Fibroblast of mammary gland (primary cell): ENCODE measurements around the gene NLRC5.

Experiments
- DNase-seq: peaks from one replicate; pipeline ENCODE4 v3.0.0-alpha.2; 2010; ENCODE audit warnings: low read depth
- H3K4me3 ChIP-seq: 2 replicates; pipeline ENCODE4 v1.5.1; 2011; ENCODE audit warnings: low read depth, mild to moderate bottlenecking, low read length, moderate library complexity; ENCODE audit not compliant: control insufficient read depth
- CTCF ChIP-seq: conservative IDR thresholded peaks from 2 replicates; pipeline ENCODE4 v1.5.1; 2011; ENCODE audit warnings: low read depth, low read length, inconsistent platforms; ENCODE audit not compliant: control insufficient read depth, insufficient read depth

The NLRC5 gene

DNA sequence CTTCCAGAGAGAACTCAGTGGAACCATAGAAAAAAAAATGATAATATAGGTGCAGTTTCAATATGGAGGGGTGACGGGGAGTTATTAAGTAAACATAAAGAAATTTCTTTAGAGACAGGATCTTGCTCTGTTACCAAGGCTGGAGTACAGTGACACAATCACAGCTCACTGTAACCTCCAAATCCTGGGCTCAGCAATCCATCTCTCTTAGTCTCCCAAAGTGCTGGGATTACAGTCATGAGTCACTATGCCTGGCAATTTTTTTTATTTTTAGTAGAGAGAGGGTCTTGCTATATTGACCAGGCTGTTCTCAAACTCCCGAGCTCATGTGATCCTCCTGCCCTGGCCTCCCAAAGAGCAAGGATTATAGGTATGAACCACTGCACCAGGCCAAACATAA is 48.8 kb downstream of the NLRC5 start:
- peak; percentile 66 for DNase-seq
- TF ChIP-seq CTCF, result no peak

DNA sequence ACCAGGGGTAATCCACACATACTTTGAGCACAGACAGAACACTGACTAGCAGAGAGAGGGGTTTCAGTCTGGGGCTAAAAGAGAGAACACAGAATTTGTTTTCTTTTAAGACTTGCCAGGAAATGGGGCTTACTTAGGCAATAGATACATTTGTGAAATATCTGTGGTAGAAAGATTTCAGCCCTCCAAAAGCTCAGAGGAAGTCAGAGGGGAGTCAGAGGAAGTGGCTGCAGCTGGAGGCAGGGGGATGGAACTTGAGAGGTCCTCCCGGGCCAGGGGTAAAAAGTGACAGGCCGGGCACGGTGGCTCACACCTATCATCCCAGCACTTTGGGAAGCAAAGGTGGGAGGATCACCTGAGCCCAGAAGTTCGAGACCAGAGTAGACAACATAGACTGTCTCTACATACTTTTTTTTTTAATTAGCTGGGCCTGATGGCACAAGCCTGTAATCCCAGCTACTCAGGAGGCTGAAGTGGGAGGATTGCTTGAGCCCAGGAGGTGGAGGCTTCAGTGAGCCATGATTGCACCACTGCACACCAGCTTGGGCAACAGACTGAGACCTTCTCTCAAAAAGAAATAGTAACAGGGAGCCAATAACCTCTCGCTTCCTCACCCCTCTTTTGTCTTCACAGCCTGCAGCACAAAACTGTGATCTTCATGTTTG is 49.9 kb downstream of the NLRC5 start:
- DNase-seq, result peak; percentile 75
- TF ChIP-seq CTCF, result no peak
- H3K4me3 ChIP-seq, result no peak overlapping the region

More for the DNA sequence above, 48.8 kb downstream of the NLRC5 start:
- no peak overlapping the region for H3K4me3 ChIP-seq

DNA sequence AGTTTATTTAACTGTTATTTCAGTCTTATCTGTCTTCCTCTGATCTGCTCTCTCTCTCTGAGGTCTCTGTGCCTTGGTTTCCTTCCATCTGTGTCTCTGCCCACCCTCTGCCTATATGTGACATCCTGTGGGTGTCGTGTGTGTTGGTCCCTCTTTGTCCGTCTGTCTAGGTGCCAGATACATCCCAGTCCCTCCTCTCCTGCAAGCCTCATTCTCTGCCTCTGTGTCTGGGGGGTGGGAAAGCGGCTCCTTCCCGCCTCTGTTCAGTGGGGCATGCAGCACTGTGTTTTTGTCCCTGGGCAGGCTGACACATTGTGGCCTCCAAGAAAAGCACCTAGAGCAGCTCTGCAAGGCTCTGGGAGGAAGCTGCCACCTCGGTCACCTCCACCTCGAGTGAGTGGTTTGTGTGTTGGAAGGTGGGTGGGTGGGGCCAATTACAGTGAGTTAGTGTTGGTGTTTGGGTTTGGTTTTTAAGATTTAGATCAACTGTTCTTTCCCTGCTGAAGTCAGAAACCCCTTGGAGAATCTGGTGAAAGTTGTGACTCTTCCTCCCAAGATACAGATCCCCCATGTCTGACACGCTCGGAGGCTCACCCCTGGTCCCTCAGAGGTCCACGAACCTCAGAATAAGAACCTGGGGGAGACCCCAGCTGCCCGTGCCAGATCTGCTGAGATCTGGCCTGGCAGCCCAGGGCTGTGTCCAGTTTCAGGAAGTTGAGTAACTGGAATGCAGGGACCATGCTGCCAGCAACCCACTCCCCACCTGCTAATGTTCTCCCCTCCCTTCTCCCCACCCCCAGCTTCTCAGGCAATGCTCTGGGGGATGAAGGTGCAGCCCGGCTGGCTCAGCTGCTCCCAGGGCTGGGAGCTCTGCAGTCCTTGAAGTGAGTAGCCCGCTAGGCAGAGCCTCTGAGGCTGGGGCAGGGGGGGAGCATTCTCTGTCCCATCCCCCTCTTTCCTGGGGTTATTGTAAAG is 52.1 kb downstream of the NLRC5 start:
- DNase-seq, result no peak
- no peak for TF ChIP-seq CTCF
- no peak overlapping the region for H3K4me3 ChIP-seq

DNA sequence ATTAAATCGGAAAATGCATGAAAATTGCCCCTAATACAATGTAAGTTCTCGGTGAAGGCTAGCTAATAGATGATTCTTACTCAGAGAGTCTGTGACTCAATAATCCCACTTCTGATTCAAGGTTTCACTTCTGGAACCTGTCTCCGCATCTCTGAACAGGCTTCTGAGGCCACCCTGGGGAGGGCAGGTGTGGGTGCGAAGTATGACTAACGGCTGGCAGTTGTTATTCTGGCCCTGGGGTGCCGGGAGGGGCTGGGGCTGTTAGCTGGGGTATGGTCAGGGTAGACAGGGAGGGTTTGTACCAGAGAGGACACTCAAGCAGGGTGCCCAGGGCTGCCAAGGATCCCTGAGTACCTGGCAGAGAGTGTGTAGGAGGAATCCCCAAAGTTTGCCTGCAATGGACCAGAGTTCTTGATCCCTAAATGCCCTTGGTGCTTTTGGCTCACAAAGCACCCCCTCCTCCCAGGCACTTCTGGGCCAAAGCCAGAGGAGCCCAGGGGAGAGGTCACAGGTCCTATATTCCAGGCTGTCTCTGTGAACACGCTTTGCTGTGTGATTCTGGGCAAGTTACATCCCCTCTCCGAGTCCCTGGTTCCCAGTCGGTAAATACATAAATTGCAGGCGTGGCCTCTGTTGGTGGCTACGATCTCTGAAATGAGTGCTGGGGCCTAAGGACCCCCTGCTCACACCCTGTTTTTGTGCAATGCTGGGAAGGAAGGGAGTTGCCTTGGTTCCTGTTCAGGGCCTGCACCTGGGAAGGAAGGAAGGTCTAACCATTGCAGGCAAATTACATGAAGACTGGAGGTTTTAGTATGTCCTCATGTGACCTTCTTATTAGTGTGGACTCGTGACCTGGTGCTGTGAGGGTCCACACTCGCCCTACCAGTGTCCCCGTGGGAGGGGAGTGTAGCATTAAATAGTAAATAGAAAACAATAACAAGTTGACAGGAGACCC is 53.1 kb downstream of the NLRC5 start:
- H3K4me3 ChIP-seq, result no peak overlapping the region
- TF ChIP-seq CTCF, result no peak
- no peak for DNase-seq

DNA sequence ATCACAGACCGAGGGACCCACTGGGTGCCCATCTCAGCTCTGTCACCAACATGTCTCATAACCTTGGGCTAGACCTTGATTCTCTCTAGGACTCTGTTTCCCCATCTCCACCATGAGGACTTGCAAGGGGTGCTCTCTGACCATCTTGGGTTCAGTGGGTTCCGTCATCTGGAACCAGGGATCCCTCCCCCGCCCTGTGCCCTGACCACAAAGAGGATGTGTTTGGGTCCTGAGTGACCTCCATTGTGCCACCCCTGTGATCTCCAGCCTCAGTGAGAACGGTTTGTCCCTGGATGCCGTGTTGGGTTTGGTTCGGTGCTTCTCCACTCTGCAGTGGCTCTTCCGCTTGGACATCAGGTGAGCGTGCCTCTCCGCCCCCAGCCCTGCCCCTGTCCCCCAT is 53.9 kb downstream of the NLRC5 start:
- no peak for DNase-seq
- no peak overlapping the region for H3K4me3 ChIP-seq
- TF ChIP-seq CTCF, result no peak
